ENCODE data around the gene AFP.

Gene AFP

DNA sequence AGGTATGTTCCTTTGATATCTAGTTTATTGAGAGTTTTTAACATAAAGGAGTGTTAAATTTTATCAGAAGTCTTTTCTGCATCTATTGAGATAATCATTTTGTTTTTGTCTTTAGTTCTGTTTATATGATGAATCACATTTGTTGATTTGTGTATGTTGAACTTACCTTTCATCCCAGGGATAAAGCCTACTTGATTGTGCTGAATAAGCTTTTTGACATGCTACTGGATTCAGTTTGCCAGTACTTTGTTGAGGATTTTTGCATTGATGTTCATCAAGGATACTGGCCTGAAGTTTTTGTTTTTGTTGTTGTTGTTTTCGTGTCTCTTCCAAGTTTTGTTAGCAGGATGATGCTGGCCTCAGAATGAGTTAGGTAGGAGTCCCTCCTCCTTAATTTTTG lies 34.7 kb downstream of the AFP start:
- DNase-seq, result no peak

DNA sequence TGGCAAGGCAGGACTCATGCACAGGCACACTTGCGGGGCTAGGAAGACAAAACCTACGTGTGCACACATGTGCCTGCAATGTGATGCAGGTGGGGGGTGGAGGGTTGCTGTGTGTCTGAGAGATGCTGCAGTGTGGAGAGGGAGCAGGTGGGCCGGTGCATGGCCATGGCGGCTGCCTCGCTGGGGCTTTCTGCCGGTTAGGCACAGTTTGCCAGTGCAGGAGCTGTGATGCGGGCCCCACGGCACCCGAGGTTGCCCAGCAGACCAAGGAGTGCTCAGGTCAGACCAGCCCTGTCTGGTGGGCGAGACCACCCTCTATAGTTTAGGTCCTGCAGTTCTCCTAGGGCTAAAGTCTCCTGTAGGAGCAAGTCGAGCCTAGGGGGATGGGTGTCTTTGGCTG lies 41.2 kb downstream of the AFP start:
- no peak for DNase-seq

DNA sequence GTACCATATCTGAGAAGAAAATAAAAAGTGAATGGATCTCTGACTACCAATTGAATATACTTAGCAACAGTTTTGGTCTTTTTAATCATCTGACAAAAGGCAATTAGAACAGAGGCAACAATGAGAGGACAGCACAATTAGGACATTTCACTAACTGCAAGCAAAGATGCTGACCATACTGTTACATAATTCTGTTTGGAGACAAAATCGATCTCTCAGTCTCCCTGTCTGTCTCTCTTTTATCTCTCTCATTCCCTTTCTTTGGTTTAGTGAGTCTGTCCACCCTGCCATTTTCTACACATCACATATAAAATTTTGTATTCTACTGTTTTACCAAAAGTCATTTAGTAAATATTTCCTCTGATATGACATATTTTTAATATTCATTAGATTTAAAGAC lies 43.3 kb downstream of the AFP start:
- no peak for DNase-seq

DNA sequence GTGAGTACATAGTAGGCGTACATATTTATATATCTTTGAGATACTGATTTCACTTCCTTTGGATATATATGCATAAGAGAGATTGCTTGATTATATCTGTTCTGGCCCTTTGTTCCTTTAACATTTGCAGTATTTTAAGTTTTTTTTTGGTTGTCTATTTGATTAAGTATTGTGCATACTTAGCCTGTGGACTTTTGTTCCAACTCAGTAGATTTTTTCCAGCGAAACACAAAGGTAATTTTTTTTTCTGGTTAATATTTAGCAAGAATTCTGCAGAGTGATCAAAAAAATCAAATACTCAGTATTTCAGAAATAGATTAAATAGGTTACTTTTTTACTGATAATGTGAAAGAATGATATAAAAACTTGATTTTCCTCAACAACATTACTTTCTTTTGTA lies 45.3 kb downstream of the AFP start, which contains the start of gene AFM:
TSS of gene AFM (plus strand) at position 388 of the 400 bp plus-strand sequence. CDS start 31 bp downstream, outside the sequence.
- no peak for DNase-seq

DNA sequence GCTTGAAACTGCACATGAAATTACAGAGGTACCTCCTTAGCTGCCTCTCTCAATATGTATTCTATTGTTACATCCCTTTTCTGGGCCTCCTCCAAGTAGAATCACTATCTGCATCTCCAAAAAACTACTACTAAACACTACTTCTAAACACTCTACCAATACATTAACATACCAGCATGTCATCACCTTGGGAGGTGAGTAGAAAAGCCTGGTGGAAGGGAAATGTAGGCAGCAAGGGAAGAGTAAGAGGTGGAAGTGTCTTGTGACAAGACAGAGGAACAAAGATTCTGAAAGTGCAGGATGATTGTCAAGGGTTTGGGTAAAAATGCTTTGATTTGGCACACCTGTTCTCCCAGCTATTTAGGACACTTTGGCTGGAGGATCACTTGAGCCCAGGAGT lies 49.1 kb downstream of the AFP start:
- DNase-seq, result no peak

DNA sequence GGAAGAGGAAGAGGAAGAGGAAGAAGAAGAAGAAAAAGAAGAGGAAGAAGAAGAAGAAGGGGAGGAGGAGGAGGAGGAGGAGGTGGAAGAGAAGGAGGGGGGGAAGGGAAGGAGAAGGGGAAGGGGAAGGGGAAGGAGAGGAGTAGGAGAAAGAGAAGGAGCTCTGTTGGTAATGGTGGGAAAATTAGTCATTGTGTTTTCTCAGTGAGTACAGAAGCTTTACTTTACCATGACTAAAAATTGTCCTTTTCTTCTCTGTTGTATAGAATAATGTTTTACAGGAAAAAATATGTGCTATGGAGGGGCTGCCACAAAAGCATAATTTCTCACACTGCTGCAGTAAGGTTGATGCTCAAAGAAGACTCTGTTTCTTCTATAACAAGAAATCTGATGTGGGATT lies 49.6 kb downstream of the AFP start:
- DNase-seq, result no peak

DNA sequence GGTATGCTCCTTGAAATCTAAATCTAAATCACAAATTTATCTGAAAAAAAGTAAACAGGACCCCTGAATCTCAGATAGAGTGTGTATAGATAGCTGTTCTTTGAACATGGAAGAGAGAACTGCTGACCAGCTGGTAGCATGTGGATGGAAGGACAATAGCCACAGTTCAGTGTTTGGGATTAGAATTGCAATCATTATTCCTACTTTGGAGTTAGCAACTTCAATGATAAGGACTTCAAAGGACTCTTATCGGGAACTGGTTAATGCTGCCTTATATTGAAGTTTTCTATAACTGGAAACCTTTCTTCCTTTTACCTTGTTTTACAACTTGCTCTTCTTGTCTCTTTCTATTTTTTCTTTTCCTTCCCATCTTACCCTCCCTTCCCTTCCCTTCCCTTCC lies 50.5 kb downstream of the AFP start:
- DNase-seq, result no peak

DNA sequence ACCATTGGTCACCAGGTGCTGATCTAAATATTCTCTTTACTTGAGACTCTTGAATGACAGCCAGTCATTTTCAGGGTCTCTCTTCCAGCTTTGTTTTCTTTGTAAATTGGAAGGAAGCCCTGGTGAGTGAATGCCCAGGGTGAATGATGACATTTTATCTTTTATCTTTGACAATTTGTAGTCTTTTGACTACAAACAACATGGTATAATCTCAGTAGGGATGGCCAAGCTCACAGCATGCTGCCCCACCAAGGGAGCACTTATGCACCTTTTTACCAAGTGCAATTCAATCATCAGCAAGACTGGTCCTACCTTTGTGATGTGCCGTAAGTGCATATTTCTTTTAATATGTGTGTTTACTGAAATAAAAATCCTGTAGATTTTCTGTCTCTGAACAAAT lies 51.2 kb downstream of the AFP start:
- no peak for DNase-seq

DNA sequence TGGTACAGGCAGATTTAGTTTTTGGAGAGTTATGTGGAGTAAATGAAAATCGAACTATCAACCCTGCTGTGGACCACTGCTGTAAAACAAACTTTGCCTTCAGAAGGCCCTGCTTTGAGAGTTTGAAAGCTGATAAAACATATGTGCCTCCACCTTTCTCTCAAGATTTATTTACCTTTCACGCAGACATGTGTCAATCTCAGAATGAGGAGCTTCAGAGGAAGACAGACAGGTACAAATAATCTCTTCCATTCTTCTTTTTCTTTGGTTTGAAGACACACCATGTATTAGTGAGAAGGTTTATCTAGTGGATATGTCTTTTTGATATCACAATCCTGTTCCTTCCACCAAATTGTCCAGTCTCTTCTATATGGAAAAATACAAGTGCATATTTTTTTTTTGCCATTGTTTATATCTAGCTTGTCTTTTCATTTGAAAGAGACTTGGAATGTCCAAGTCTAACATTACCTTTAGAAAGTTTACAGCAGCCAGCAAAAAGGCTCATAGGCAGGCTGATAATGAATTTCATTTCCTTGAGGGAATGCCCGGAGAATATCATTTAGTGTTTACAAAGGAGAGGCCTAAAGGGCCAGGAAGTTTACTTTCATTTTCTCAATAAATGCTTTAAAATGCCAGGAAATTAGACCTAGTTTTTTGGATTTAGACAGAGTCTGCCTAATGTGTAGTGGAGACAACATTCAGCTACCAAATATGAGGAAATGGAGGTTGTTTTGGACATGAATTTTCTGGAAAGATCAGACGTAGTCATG lies 64.2 kb downstream of the AFP start:
- DNase-seq, result no peak

DNA sequence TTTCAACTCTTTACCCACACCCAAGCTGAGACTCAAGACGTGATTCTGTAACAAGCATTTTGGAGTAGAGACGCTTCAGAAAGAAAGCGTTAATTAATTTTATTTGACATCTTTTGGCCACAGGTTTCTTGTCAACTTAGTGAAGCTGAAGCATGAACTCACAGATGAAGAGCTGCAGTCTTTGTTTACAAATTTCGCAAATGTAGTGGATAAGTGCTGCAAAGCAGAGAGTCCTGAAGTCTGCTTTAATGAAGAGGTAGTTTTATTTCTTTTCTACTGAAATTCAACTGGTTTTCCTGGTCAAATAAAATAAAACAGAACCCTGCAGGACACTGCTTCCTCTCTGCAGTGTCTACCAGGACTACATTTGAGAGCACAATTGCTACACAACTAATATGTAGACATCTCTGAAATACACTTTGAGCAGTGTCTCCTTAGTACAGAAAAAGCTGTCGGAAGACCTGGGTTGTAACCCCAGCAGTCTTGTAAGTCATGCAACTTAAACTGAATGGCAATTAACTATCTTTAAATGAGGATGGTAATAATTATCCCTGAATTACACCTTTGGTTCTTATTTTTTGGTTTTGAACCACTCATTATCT lies 65.7 kb downstream of the AFP start:
- no peak for DNase-seq

DNA sequence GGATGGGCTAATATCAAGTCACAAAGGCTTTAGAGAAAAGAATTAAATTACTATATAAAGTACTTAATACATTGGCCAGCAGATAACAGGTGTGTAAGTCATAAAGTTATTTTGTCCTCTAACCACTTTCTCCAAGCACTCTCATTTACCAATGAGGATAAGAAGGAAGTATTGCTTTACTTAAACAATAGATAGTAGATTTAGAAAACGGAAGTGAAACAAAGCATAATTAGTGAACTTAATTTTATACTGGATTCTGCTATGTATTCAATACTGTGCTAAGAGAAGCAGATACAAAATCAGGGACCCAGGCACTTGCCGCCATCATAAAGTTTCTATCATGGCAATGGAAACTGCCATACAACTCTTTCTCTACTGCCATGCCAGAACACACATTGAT lies 69.5 kb downstream of the AFP start:
- no peak for DNase-seq

All from left hindlimb (tissue), 1 donor.